Esophagus muscularis mucosa (tissue), 4 donors: ENCODE results near the gene RACGAP1. TPM values are rescaled to one million over a fixed set of nuclear protein-coding genes. Genes with fewer than 3 reads are reported as not detected.
"Not testable (repeated sequence)": the region's sequence is repeated elsewhere in the genome, so short reads cannot be mapped to it uniquely, and the experiment has no call there.

ENCODE experiments used
- DNase-seq: peaks from one replicate; pipeline ENCODE4 v3.0.0-alpha.2; 2017; ENCODE audit errors: extremely low spot score
- H3K27ac ChIP-seq, 4 donors: fragments of 200-600 bp; sonication (generic); replicated peaks in 1 of 4; 1 replicate in 3 of 4; 2 replicates in 1 of 4; pipeline ENCODE4 v1.5.1; 2016 to 2019; ENCODE audit warnings: mild to moderate bottlenecking in 1 of 4
- H3K27me3 ChIP-seq, 4 donors: fragments of 200-600 bp; sonication (generic); one replicate each; pipeline versions ENCODE4 v1.5.1 to v1.6.0; 2016 to 2019
- H3K36me3 ChIP-seq, 4 donors: fragments of 200-600 bp; sonication (generic); one replicate each; pipeline ENCODE4 v1.5.1; 2016 to 2019
- H3K4me1 ChIP-seq, 4 donors: fragments of 200-600 bp; sonication (generic); one replicate each; pipeline ENCODE4 v1.5.1; 2016 to 2019
- H3K4me3 ChIP-seq, 4 donors: fragments of 200-600 bp; sonication (generic); 1 replicate in 2 of 4; 2 replicates in 2 of 4; pipeline ENCODE4 v1.5.1; 2016 to 2019; ENCODE audit warnings: mild to moderate bottlenecking in 4 of 4, moderate library complexity in 1 of 4
- H3K9me3 ChIP-seq, 4 donors: fragments of 200-600 bp; sonication (generic); 1 replicate in 3 of 4; 2 replicates in 1 of 4; pipeline ENCODE4 v1.5.1; 2016 to 2019
- CTCF ChIP-seq, 3 experiments: fragments of 200-600 bp in 2 of 3; fragments of 450-650 bp in 1 of 3; sonication (generic) in 2 of 3; IDR thresholded peaks; one replicate each; pipeline ENCODE4 v1.5.1; 2017 to 2019; ENCODE audit warnings: antibody characterized with exemption in 3 of 3, mild to moderate bottlenecking in 2 of 3, moderate library complexity in 1 of 3
- EP300 ChIP-seq: sonication (generic); formaldehyde crosslinking; IDR thresholded peaks from one replicate; pipeline ENCODE4 v1.6.1; 2017; ENCODE audit warnings: antibody characterized with exemption
- POLR2A ChIP-seq: fragments of 450-650 bp; IDR thresholded peaks from one replicate; pipeline ENCODE4 v1.6.1; 2017; ENCODE audit warnings: antibody characterized with exemption, moderate library complexity, mild to moderate bottlenecking, low read depth
- POLR2AphosphoS5 ChIP-seq, 2 donors: sonication (generic); formaldehyde crosslinking; IDR thresholded peaks; one replicate each; pipeline ENCODE4 v1.6.1; 2017; ENCODE audit warnings: antibody characterized with exemption in 2 of 2
- WGBS: methylation state at CpG from one replicate; pipeline ENCODE4 v1.1.5; 2018; 5-methylcytosine and 5-hydroxymethylcytosine counted together
- intact Hi-C: fragments of 100-400 bp; cut with DNase I; formaldehyde crosslinking; loops from one replicate; pipeline ENCODE4 v1.15.1; 2023
- total RNA-seq, 4 donors: library from RNA; depleted of rRNA; stranded (reverse); fragments of >200 nt; gene quantifications; one replicate each; pipeline versions ENCODE4 v1.1.0 to v1.2.1, GENCODE V29; 2016

RACGAP1 gene
- total RNA-seq, 4 donors from 2014 or later, result 10.5 to 13.3 (median 11.4) TPM

- peaks cover 0 to 41% (median 36%) of the 10 kb centered on the region in 4 donors for H3K4me1 ChIP-seq
- peak; percentile 0 for DNase-seq
- intact Hi-C loops, result no loop called here
- no peak for TF ChIP-seq CTCF (IDR thresholded peaks at IDR 0.05)
- TF ChIP-seq EP300, result no peak
- TF ChIP-seq POLR2A, result no peak
- no peak for TF ChIP-seq POLR2AphosphoS5 (IDR thresholded peaks at IDR 0.05)
- no peak overlapping the region for H3K4me3 ChIP-seq
- H3K9me3 ChIP-seq, result no peaks in the 10 kb centered on the region
- H3K36me3 ChIP-seq, result peaks cover 0 to 18% (median 6%) of the 10 kb centered on the region in 4 donors
- no peaks in the 10 kb centered on the region for H3K27me3 ChIP-seq
- H3K27ac ChIP-seq, result peak overlapping the region; percentile 45 to 62 (median 60)
These were observed 20.6 kb downstream of the RACGAP1 start for GRCh38 chr12:50004696-50005095.

GRCh38 chr12:50003595-50003994 is 21.7 kb downstream of the RACGAP1 start:
- no peaks in the 10 kb centered on the region for H3K9me3 ChIP-seq
- peaks cover 0 to 23% (median 9%) of the 10 kb centered on the region in 4 donors for H3K36me3 ChIP-seq
- no peak overlapping the region for H3K4me3 ChIP-seq
- WGBS, result 58% methylated on average over 2 of the region's 2 CpGs
- H3K4me1 ChIP-seq, result peaks cover 0 to 41% (median 36%) of the 10 kb centered on the region in 4 donors
- TF ChIP-seq CTCF (IDR thresholded peaks at IDR 0.05), result no peak
- no peak for TF ChIP-seq POLR2AphosphoS5 (IDR thresholded peaks at IDR 0.05)
- no peak for TF ChIP-seq EP300
- TF ChIP-seq POLR2A, result no peak
- H3K27me3 ChIP-seq, result no peaks in the 10 kb centered on the region
- intact Hi-C loops, result no loop called here
- H3K27ac ChIP-seq, result peak overlapping the region in 2 of 4 donors; percentile 60
- DNase-seq, result no peak

DNA sequence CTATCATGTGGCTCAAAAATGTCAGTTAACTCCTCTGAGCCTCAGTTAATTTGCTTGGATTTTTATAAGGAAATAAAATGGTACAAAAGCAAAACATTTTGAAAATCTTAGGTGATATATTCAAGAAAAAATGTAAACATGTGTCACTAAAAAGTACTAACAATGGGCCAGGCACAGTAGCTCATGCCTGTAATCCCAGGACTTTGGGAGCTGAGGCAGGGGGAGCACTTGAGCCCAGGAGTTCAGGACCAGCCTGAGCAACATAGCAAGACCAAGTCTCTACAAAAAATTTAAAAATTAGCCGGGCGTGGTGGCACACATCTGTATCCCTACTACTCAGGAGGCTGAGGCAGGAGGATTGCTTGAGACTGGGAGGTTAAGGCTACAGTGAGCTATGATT is 26.8 kb downstream of the RACGAP1 start:
- H3K36me3 ChIP-seq, result peaks cover 7 to 63% (median 21%) of the 10 kb centered on the region in 4 donors
- intact Hi-C loops, result no loop called here
- no peaks in the 10 kb centered on the region for H3K27me3 ChIP-seq
- 97% methylated on average over 2 of the region's 2 CpGs for WGBS
- DNase-seq, result peak; percentile 7
- TF ChIP-seq EP300, result no peak
- no peak for TF ChIP-seq CTCF (IDR thresholded peaks at IDR 0.05)
- TF ChIP-seq POLR2AphosphoS5 (IDR thresholded peaks at IDR 0.05), result no peak
- no peak for TF ChIP-seq POLR2A
- no peaks in the 10 kb centered on the region for H3K9me3 ChIP-seq
- no peak overlapping the region for H3K4me3 ChIP-seq
- H3K4me1 ChIP-seq, result no peaks in the 10 kb centered on the region
- no peak overlapping the region for H3K27ac ChIP-seq

DNA sequence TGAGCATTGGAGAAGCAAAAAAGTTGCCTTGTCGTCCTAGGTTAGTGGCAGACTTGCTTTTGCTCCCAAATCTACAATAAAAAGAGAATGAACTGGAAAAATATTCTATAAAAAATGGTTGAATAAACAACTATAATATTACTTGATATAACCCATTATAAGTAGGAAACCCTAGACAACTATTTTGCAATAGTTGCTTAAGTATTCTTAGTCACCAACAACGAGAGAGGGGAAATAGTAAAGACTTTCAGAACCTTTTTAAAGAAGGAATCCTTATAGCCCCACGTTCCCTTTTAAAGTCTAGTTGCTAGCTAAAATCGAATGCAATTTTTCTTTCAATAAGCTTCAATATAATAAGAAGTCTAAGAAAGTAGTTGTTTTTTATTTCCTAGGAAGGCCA is 35.0 kb downstream of the RACGAP1 start:
- H3K36me3 ChIP-seq, result peaks cover 11 to 35% (median 27%) of the 10 kb centered on the region in 4 donors
- intact Hi-C loops, result no loop called here
- H3K4me1 ChIP-seq, result peaks cover 0 to 14% (median 12%) of the 10 kb centered on the region in 4 donors
- 79% methylated on average over 4 of the region's 4 CpGs for WGBS
- no peaks in the 10 kb centered on the region for H3K9me3 ChIP-seq
- no peak overlapping the region for H3K27ac ChIP-seq
- no peaks in the 10 kb centered on the region for H3K27me3 ChIP-seq
- no peak for TF ChIP-seq POLR2A
- TF ChIP-seq CTCF (IDR thresholded peaks at IDR 0.05), result no peak
- TF ChIP-seq POLR2AphosphoS5 (IDR thresholded peaks at IDR 0.05), result no peak
- no peak for TF ChIP-seq EP300
- H3K4me3 ChIP-seq, result no peak overlapping the region
- no peak for DNase-seq

- H3K4me3 ChIP-seq, H3K27ac ChIP-seq, intact Hi-C loops, H3K9me3 ChIP-seq, H3K27me3 ChIP-seq, DNase-seq: not testable (repeated sequence)
- peaks cover 11 to 30% (median 25%) of the 10 kb centered on the region in 4 donors for H3K36me3 ChIP-seq
- H3K4me1 ChIP-seq, result peaks cover 0 to 15% (median 14%) of the 10 kb centered on the region in 4 donors
- WGBS, result 97% methylated on average over 2 of the region's 2 CpGs
These were observed 35.9 kb downstream of the RACGAP1 start for GRCh38 chr12:49989400-49989799.
